Skeletal muscle cell (primary cell): ENCODE data around the gene SLC12A7.

Experiments
- DNase-seq: peaks from one replicate; pipeline ENCODE4 v3.0.0-alpha.2; 2010; ENCODE audit warnings: low read depth
- H3K4me3 ChIP-seq: 2 replicates; pipeline ENCODE4 v1.5.1; 2011; ENCODE audit warnings: low read depth, mild to moderate bottlenecking, control low read depth, low read length, moderate library complexity

The SLC12A7 gene

GRCh38 chr5:1113805-1114586 lies 2.1 kb upstream of the SLC12A7 start:
- H3K4me3 ChIP-seq = no peak overlapping the region

GRCh38 chr5:1113332-1113690 lies 1.4 kb upstream of the SLC12A7 start:
- no peak for DNase-seq
- no peak overlapping the region for H3K4me3 ChIP-seq

More at GRCh38 chr5:1113805-1114586, 2.1 kb upstream of the SLC12A7 start:
- no peak for DNase-seq

DNA sequence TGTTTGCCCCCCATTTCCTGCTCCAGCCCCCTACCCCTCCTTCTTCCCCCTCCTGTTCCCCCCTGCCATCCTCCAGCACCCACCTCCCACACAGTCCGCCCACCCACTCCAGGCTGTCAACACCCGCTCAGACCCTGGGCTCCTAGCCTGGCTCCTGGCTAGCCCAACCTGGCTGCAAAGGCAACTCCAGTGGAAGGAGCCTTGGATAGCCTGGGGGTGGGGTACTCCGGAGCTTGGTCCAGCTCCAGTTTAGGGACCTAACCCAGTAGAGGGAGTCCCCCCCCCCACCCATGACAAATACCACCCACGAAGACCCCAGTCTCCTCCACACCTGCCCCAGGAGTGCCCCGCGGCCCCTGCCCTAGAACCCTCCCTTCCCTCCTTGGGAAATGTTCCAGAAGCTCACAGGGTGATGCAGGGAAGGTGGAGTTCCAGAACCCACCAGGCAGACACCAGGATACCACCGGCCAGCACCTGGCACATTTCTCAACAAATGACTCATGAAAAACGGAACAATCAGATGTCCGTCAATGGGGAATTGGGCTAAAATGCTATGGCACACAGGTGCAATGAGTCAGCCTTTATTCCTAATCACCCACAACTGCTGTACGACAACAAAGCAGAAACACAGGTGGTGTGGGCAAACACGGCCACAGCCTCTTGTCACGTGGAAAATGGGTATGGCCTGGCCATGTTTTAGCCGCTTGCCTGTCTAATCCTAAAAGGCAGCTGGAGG lies 901 bp upstream of the SLC12A7 start:
- no peak overlapping the region for H3K4me3 ChIP-seq
- peak; percentile 18 for DNase-seq

GRCh38 chr5:1111241-1111726 lies 579 bp downstream of the SLC12A7 start:
- DNase-seq = no peak
- peak overlapping the region; percentile 64 for H3K4me3 ChIP-seq

DNA sequence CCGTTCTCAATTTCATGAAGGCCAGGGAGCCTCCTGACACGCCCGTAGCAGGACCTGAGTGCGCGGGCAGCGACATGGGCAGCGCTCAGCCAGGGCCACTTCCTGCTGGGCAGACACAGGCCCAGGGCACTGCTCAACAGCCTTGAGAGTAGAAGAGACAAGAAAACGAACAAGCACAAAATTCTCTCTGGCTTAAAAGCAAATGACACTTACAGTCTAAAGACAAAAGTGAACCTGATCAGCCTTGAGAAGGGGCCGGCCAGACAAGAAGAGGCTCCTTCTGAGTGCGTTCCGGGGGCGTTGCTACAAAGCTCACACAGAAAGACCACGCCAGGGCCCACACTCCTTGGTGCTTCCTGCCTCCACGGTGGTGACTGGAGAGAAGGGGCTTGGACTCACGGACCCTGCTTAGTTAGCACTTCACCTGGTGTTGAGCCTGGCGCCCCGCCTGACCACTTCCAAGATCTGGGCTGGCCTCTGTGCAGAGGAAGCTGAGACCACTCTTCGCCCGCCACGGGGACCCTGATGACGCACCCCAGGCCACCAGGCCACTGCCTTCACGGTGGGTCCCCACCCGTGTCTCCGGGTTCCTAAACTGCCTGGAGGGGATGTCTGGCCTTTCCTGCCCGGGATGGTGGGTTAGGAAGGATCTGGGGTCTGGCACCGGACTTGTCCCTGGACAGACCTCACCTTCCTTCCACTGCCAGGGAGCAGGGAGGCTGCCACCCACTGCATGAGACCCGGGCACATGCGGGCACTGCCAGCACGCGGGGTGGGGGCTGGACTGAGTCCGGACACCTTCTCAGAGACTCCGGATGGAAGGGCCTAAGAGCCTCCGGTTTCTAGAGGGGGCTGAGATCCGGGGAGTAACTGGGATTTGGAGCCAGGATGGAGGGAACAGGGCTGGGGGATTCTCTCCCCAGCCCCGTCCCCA lies 1.3 kb downstream of the SLC12A7 start:
- H3K4me3 ChIP-seq = peak overlapping the region; percentile 64
- no peak for DNase-seq

DNA sequence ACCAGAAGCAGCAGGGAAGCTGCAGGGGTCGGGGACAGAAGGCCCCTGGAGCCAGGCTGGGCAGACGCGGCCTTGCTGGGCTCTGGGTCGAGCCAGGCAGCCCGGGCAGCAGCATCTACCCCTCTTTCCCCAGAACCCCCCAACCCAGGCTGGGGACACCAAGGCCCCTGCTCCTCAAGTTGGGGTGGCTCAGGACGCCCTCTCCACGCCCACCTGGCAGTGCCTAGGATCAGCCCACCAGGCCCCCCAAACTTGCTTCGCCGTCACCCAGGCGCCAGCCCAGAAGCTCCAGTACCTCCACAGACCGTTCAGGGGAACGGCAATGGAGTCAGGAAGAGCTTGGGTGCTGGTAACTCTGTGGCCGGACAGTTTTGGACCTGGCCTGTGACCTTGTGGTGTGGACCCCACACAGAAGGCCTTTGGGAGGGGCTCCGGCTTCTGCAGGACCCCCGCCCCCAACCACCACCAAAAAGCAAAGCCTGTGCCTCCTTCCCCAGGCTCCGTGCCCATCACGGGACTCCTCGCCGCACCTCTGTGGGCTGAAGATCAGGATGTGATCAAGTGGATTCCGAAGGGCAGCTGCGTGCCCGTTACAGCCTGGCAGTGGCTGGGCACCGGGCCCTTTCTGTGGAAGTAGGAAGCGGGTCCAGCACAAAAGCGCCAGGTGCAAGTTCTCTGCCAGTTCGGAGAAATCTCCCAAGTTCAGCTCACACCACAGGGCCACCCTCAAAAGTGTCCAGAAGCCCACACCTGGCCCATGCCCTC lies 2.1 kb downstream of the SLC12A7 start:
- H3K4me3 ChIP-seq = no peak overlapping the region
- no peak for DNase-seq

GRCh38 chr5:1108865-1109174 lies 3.0 kb downstream of the SLC12A7 start:
- DNase-seq = no peak
- H3K4me3 ChIP-seq = no peak overlapping the region

GRCh38 chr5:1108023-1108864 lies 3.6 kb downstream of the SLC12A7 start:
- no peak overlapping the region for H3K4me3 ChIP-seq

DNA sequence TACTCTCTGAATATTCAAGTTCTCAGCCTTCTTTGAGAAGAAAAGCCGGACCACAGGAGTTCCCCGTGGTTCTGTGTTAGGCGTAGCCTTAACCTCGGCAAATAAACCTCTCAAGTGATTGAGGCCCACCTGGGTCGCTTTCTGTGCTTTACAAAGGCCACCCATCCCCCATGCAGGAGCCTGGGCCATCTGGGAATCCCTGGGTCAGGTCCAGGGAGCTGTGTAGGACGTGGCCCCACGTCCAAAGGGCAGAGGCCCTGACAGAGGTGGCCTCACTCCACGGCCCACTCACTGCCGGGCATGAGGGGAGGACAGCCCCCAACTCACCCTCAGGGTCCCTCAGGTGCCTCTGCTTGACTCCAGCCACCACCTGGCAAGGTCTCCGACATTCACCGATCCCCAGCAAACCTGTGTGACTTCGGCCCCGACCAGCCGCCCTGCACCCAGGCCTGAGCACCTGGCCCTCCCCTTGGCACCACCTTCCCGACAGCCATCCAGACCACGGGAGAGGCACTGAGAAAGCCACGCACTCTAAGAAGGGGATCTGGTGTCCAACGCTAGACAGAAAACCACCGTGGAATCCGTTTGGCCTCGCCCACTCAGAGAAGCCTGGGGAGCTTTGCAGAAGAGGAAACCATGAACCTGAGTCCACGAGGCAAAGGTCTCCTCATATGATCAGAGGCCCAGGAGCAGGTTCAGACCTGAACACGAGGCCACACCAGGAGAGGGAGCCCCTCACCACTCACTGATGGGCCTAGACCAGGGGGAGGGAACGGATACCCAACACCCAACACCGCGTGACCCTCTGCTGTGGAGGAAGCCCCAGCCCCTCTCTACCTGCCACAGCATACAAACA lies 4.5 kb downstream of the SLC12A7 start:
- H3K4me3 ChIP-seq = no peak overlapping the region
- DNase-seq = no peak

More at GRCh38 chr5:1108023-1108864, 3.6 kb downstream of the SLC12A7 start:
- DNase-seq = no peak

DNA sequence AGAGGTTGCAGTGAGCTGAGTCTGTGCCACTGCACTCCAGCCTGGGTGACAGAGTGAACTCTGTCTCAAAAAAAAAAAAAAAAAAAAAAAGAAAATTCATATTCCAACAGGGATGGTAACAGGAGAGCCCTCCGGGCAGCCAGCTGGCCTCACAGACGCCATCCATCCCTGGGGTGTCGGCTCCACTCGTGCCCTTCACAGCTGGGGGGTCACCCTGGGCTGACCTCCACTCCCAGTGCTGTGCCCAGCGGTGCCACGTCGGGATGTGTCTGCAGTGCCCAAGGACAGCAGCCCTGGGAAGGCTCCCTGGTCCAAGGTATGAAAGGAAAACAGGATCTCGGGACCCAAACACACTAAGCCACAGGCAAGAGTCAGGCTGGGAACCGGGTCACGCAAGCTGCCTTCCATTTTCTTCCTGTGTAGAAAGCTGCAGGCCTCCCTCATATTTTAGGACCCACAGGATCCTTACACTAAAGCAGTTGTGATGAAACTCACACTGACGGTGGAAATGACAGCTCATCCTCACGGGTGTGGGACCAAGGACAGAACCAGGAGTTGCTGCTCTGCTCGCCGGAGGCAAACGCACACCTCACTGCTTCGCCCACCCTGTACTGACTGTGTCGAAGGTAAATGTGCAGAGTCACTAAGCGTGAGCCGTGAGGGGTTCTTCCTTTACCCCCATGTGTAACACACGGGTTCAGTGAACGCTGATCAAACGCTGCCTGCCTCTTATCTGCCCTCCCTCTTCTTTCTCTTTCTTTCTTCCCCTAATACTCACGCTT lies 5.3 kb downstream of the SLC12A7 start:
- no peak overlapping the region for H3K4me3 ChIP-seq
- DNase-seq = no peak

DNA sequence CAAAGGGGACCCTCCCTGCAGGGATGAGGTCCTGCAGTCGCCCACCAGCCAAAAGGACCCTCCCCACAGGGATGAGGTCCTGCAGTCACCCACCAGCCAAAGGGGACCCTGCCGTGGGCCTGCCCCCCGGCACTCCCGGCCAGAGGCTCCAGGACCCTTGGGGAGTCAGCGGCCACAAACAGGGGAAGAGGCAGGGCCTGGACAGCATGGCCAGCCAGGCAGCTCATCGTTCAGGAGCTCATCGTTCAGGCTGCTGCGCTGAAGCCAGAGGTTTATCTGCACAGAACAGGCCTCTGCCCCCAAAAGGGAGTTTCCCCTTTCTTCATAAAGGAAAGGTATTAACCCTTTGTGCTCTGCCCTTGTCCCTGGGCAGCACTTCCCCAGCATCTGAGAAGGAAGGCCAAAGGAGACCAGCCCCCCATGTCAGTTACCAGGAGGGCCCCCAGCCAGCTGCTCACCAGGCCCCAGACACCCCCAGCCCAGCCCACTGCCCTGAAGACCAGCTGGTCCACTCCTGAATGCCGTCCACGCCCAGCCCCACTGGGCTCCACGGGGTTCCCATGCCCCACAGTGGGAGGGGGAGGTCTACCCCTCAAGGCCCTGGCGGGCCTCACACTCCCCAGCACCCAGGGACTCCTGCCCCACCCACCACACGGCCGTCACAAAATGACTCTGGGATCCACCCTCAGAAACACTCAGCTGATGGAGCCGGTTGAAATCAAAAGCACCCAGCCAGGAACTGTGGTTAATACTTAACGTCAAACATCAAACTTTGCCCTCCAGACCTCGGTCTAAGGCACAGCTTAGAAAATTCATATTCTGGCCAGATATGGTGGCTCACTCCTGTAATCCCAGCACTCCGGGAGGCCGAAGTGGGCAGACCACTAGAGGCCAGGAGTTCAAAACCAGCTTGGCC lies 6.3 kb downstream of the SLC12A7 start:
- DNase-seq = no peak
- no peak overlapping the region for H3K4me3 ChIP-seq

- H3K4me3 ChIP-seq = no peak overlapping the region
- no peak for DNase-seq
These were observed 7.4 kb downstream of the SLC12A7 start for GRCh38 chr5:1104327-1105006.

DNA sequence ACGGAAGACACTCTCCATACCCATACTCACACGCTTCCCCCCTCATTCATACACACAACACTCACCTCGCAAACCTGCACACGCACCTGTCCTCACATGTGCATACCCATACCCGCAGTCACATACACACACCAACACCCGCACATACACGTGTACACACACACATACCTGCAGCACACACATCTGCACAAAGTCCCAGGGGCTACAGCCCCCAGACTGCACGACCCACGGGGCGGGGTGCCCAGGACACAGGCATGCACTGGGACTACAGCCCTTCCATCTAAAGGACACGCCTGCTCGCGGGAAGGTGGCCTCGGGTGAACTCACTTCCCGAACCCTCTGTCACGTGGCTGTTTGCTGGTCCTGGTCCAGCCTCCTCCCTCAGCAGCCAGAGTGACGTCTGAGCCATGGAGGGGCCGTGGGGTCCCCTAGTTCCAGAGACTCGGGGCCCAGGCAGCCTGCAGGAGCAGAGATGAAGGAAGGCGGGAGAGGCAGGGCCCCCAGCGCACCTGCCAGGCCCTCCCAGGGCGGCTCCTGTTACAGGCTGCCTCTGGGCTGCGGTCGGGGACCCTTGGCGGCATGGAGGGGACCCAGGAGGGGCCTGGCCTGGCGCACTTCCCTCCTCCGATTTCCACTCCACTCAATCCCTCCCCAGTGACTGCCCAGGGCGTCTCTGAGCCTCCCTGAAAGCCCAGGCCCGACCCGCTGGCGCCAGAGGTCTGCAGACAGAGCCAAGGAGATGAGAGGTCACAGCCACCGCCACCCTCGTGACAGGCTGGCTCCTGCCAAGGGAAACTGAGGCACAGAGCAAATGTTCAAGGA lies 8.1 kb downstream of the SLC12A7 start:
- no peak for DNase-seq
- H3K4me3 ChIP-seq = no peak overlapping the region

GRCh38 chr5:1103093-1103492 lies 8.8 kb downstream of the SLC12A7 start:
- no peak overlapping the region for H3K4me3 ChIP-seq
- no peak for DNase-seq
